PFSK-1 (cell line): ENCODE results near the gene TPTE2.

Experiments
- FOXP2 ChIP-seq: optimal IDR thresholded peaks from 2 replicates; pipeline ENCODE3; 2011; ENCODE audit warnings: borderline replicate concordance, control low read depth, inconsistent platforms; ENCODE audit not compliant: insufficient read depth; ENCODE audit errors: extremely low read length, extremely low read depth
- POLR2AphosphoS5 ChIP-seq: IDR thresholded peaks from 2 replicates; pipeline ENCODE4 v1.6.1; 2012; ENCODE audit warnings: low read depth, mild to moderate bottlenecking, control low read depth, low read length, moderate library complexity
- REST ChIP-seq, 2 experiments: IDR thresholded peaks; 2 replicates each; pipeline versions ENCODE4 v1.6.1 to v1.8.0; 2011 to 2012; ENCODE audit warnings: low read depth in 2 of 2, low read length in 2 of 2, control low read depth in 1 of 2, inconsistent platforms in 1 of 2, mild to moderate bottlenecking in 1 of 2, moderate library complexity in 1 of 2; ENCODE audit not compliant: insufficient read depth in 1 of 2
- SIN3A ChIP-seq: IDR thresholded peaks from 2 replicates; pipeline ENCODE4 v1.6.1; 2012; ENCODE audit warnings: mild to moderate bottlenecking, low read length, moderate library complexity, borderline replicate concordance; ENCODE audit not compliant: insufficient read depth
- TAF1 ChIP-seq: IDR thresholded peaks from 2 replicates; pipeline ENCODE4 v1.6.1; 2012; ENCODE audit warnings: low read length, control low read depth, borderline replicate concordance; ENCODE audit not compliant: insufficient read depth

The TPTE2 gene

GRCh38 chr13:19596086-19596485 is 34.8 kb upstream of the TPTE2 start:
- TF ChIP-seq SIN3A (no peak), FOXP2 (no peak), POLR2AphosphoS5 (no peak), TAF1 (no peak), REST (IDR thresholded peaks at IDR 0.05; ENCODE audit: insufficient read depth in 1 of 2, low read depth in 2 of 2, low read length in 2 of 2) (no peak)

- no peak for TF ChIP-seq FOXP2
- TF ChIP-seq TAF1, result no peak
- TF ChIP-seq REST (IDR thresholded peaks at IDR 0.05; ENCODE audit: insufficient read depth in 1 of 2, low read depth in 2 of 2, low read length in 2 of 2), result no peak
- TF ChIP-seq SIN3A, result no peak
- TF ChIP-seq POLR2AphosphoS5, result no peak
Measured at GRCh38 chr13:19592657-19593180, 31.4 kb upstream of the TPTE2 start.

- TF ChIP-seq FOXP2 (no peak), POLR2AphosphoS5 (no peak)
Measured at GRCh38 chr13:19591864-19592263, 30.5 kb upstream of the TPTE2 start.

- TF ChIP-seq POLR2AphosphoS5 (no peak), REST (IDR thresholded peaks at IDR 0.05; ENCODE audit: insufficient read depth in 1 of 2, low read depth in 2 of 2, low read length in 2 of 2) (no peak), FOXP2 (no peak), SIN3A (no peak), TAF1 (no peak)
Measured at GRCh38 chr13:19590423-19590822, 29.1 kb upstream of the TPTE2 start.

GRCh38 chr13:19589312-19589711 is 28.0 kb upstream of the TPTE2 start:
- TF ChIP-seq POLR2AphosphoS5, result no peak
- TF ChIP-seq FOXP2, result no peak
- TF ChIP-seq REST (IDR thresholded peaks at IDR 0.05; ENCODE audit: insufficient read depth in 1 of 2, low read depth in 2 of 2, low read length in 2 of 2), result no peak
- TF ChIP-seq SIN3A, result no peak
- no peak for TF ChIP-seq TAF1
